PC-9 (cell line): ENCODE measurements around the gene LRP3. TPM values are rescaled to one million over a fixed set of nuclear protein-coding genes. Genes with fewer than 3 reads are reported as not detected.
A peak's percentile ranks its signal among the peaks of the same experiment; 100 is the strongest.

Experiments used
- BruUV-seq: library from RNA; stranded (reverse); fragments of 400-500 nt; replicated peaks from 2 replicates; lab custom pipeline; 2021; lab: Mats Ljungman, UMichigan
- CTCF ChIA-PET: fragments of 300-600 bp; sonication (Branson Sonifier 250); formaldehyde crosslinking; loops from one replicate; lab custom pipeline; 2022; ENCODE audit warnings: antibody characterized with exemption; lab: Charles Lee
- POLR2A ChIA-PET: fragments of 300-600 bp; sonication (Branson Sonifier 250); formaldehyde crosslinking; loops from one replicate; lab custom pipeline; 2022; ENCODE audit warnings: antibody characterized with exemption; ENCODE audit not compliant: unreplicated experiment; lab: Charles Lee
- DNase-seq, 2 experiments: peaks; one replicate each; pipeline versions ENCODE4 v3.0.0 to v3.0.0-alpha.2; 2015 to 2022; ENCODE audit warnings: mixed read lengths in 1 of 2
- H2AFZ ChIP-seq: fragments of 200-600 bp; sonication (generic); 2 replicates; pipeline ENCODE4 v1.8.1; 2017; ENCODE audit warnings: antibody characterized with exemption
- H3F3A ChIP-seq: fragments of 200-600 bp; sonication (generic); 2 replicates; pipeline ENCODE4 v1.8.1; 2017; ENCODE audit warnings: antibody characterized with exemption, mild to moderate bottlenecking, low read depth; ENCODE audit not compliant: insufficient read depth
- H3K27ac ChIP-seq: fragments of 200-600 bp; sonication (generic); 2 replicates; pipeline ENCODE4 v1.6.1; 2016; ENCODE audit warnings: mixed run types
- H3K27me3 ChIP-seq: fragments of 200-600 bp; sonication (generic); 2 replicates; pipeline ENCODE4 v1.6.1; 2016; ENCODE audit warnings: low read depth, mixed run types; ENCODE audit not compliant: insufficient read depth
- H3K36me3 ChIP-seq: fragments of 200-600 bp; sonication (generic); 2 replicates; pipeline ENCODE4 v1.6.1; 2016; ENCODE audit warnings: low read depth, mixed run types
- H3K4me1 ChIP-seq: fragments of 200-600 bp; sonication (generic); replicated peaks from 2 replicates; pipeline ENCODE4 v1.6.1; 2016; ENCODE audit warnings: mixed run types; ENCODE audit not compliant: insufficient read depth
- H3K4me2 ChIP-seq: fragments of 200-600 bp; sonication (generic); 2 replicates; pipeline ENCODE4 v1.6.1; 2017; ENCODE audit warnings: mixed run types
- H3K4me3 ChIP-seq: fragments of 200-600 bp; sonication (generic); 2 replicates; pipeline ENCODE4 v1.6.1; 2016; ENCODE audit warnings: mixed run types
- H3K79me2 ChIP-seq: fragments of 200-600 bp; sonication (generic); 2 replicates; pipeline ENCODE4 v1.6.1; 2017; ENCODE audit warnings: low read depth, mixed run types
- H3K9me2 ChIP-seq: fragments of 200-600 bp; sonication (generic); 2 replicates; pipeline ENCODE4 v1.8.1; 2017; ENCODE audit warnings: mild to moderate bottlenecking; ENCODE audit not compliant: insufficient read depth
- H3K9me3 ChIP-seq: fragments of 200-600 bp; sonication (generic); 2 replicates; pipeline ENCODE4 v1.8.1; 2016; ENCODE audit warnings: low read depth; ENCODE audit not compliant: insufficient read depth
- H4K20me1 ChIP-seq: fragments of 200-600 bp; sonication (generic); 2 replicates; pipeline ENCODE4 v1.8.1; 2017; ENCODE audit not compliant: insufficient read depth
- CTCF ChIP-seq: fragments of 200-600 bp; sonication (generic); conservative IDR thresholded peaks from 2 replicates; pipeline ENCODE4 v1.6.1; 2017; ENCODE audit warnings: mixed run types, antibody characterized with exemption, mild to moderate bottlenecking, moderate library complexity
- EZH2 ChIP-seq: fragments of 200-600 bp; sonication (generic); IDR thresholded peaks from 2 replicates; pipeline ENCODE4 v1.8.0; 2017; ENCODE audit warnings: antibody characterized with exemption, low read depth
- intact Hi-C: fragments of 100-400 bp; cut with micrococcal nuclease; formaldehyde crosslinking; loops from one replicate; pipeline ENCODE4 v1.10.0; 2022; ENCODE audit not compliant: unreplicated experiment
- total RNA-seq: library from RNA; stranded (reverse); gene quantifications from 2 replicates; pipeline ENCODE4 v1.2.3, GENCODE V29; 2021

Gene LRP3
- total RNA-seq, 1 experiment from 2014 or later, result 2.3 TPM

- no peak for DNase-seq
- Histone ChIP-seq H3K27me3 (no peaks in the 10 kb centered on the region), H3F3A (peaks cover 10% of the 10 kb centered on the region; the same call in 1 of the 2 replicates), H3K36me3 (no peaks in the 10 kb centered on the region), H2AFZ (no peak overlapping the region), H3K4me3 (no peak overlapping the region), H4K20me1 (no peaks in the 10 kb centered on the region), H3K27ac (no peak overlapping the region), H3K4me1 (peaks cover 8% of the 10 kb centered on the region; the same call in 1 of the 2 replicates), H3K9me2 (no peaks in the 10 kb centered on the region), H3K9me3 (no peaks in the 10 kb centered on the region), H3K79me2 (no peaks in the 10 kb centered on the region), H3K4me2 (no peak overlapping the region)
- ChIA-PET POLR2A (no interaction called here), CTCF (no interaction called here)
- intact Hi-C loops, result no loop called here
- TF ChIP-seq EZH2 (no peak), CTCF (peak; percentile 75)
- BruUV-seq, result no TSS peak
Observed at GRCh38 chr19:33245948-33246708, 52.0 kb downstream of the LRP3 start.

GRCh38 chr19:33246709-33247440 lies 52.7 kb downstream of the LRP3 start:
- intact Hi-C loops, result no loop called here
- ChIA-PET CTCF (no interaction called here), POLR2A (no interaction called here)
- no peaks in the 10 kb centered on the region for H3K27me3 ChIP-seq
- H3K9me3 ChIP-seq, result no peaks in the 10 kb centered on the region
- H3K79me2 ChIP-seq, result no peaks in the 10 kb centered on the region
- H4K20me1 ChIP-seq, result no peaks in the 10 kb centered on the region
- H3K4me2 ChIP-seq, result no peak overlapping the region
- peaks cover 8% of the 10 kb centered on the region; the same call in 1 of the 2 replicates for H3K4me1 ChIP-seq
- no peak overlapping the region for H2AFZ ChIP-seq
- no TSS peak for BruUV-seq
- peaks cover 10% of the 10 kb centered on the region; the same call in 1 of the 2 replicates for H3F3A ChIP-seq
- no peak for DNase-seq
- no peak for TF ChIP-seq CTCF
- TF ChIP-seq EZH2, result no peak
- H3K27ac ChIP-seq, result no peak overlapping the region
- H3K9me2 ChIP-seq, result no peaks in the 10 kb centered on the region
- H3K4me3 ChIP-seq, result no peak overlapping the region
- H3K36me3 ChIP-seq, result no peaks in the 10 kb centered on the region

GRCh38 chr19:33247441-33247819 lies 53.3 kb downstream of the LRP3 start:
- H3K4me1 ChIP-seq, result peaks cover 8% of the 10 kb centered on the region; the same call in 1 of the 2 replicates
- intact Hi-C loops, result no loop called here
- H3K79me2 ChIP-seq, result no peaks in the 10 kb centered on the region
- ChIA-PET CTCF (no interaction called here), POLR2A (no interaction called here)
- H3K27ac ChIP-seq, result no peak overlapping the region
- H4K20me1 ChIP-seq, result no peaks in the 10 kb centered on the region
- H3K36me3 ChIP-seq, result no peaks in the 10 kb centered on the region
- H3K9me2 ChIP-seq, result no peaks in the 10 kb centered on the region
- H3K27me3 ChIP-seq, result no peaks in the 10 kb centered on the region
- no TSS peak for BruUV-seq
- H3K4me2 ChIP-seq, result no peak overlapping the region
- H2AFZ ChIP-seq, result no peak overlapping the region
- TF ChIP-seq EZH2 (no peak), CTCF (no peak)
- H3K9me3 ChIP-seq, result no peaks in the 10 kb centered on the region
- H3K4me3 ChIP-seq, result no peak overlapping the region
- peaks cover 10% of the 10 kb centered on the region; the same call in 1 of the 2 replicates for H3F3A ChIP-seq
- no peak for DNase-seq
